Posterior vena cava (tissue), 2 donors: ENCODE measurements around the gene RITA1. TPM values are rescaled to one million over a fixed set of nuclear protein-coding genes. Genes with fewer than 3 reads are reported as not detected.
A peak's percentile ranks its signal among the peaks of the same experiment; 100 is the strongest.
"Not testable (repeated sequence)": the region's sequence is repeated elsewhere in the genome, so short reads cannot be mapped to it uniquely, and the experiment has no call there.

Experiments
- DNase-seq: peaks from one replicate; pipeline ENCODE4 v3.0.0-alpha.2; 2020; ENCODE audit warnings: low spot score
- intact Hi-C, 2 donors: fragments of 100-400 bp; cut with DNase I; formaldehyde crosslinking; loops; one replicate each; pipeline versions ENCODE4 v1.14.1 to v1.14.2; 2022 to 2023
- long read RNA-seq, 2 donors: library from polyadenylated mRNA; unstranded; transcript quantifications; one replicate each; pipeline ENCODE4 v2.0.0, GENCODE V29; 2020 to 2021
- total RNA-seq, 2 donors: library from RNA; stranded (reverse); fragmentation: NEBNext Ultra II Directional; extraction: Animal tissue kit (Norgen Biotek cat#: 25700); gene quantifications; one replicate each; pipeline ENCODE4 v1.2.1, GENCODE V29; 2021
- donor health status: DM: yes; HTN: yes; CAD: no.
- donor health status: DM: yes; HTN: yes; CAD: no.

RITA1 gene
- 1 to 10 TPM; 6.6 to 9.7 TPM for total RNA-seq
- long read RNA-seq, donor 1, transcript RITA1-201 (4 exons, 2,053 nt), result major isoform, 7 of 8 reads
- long read RNA-seq, donor 1, partial matches to known transcripts, result 1 of 8 reads
- long read RNA-seq, donor 1, other reads (novel, unspliced or antisense), result 0 of 8 reads
- long read RNA-seq, donor 2, transcript RITA1-203 (3 exons, 1,898 nt), result minor isoform, 18 of 53 reads
- long read RNA-seq, donor 2, transcript RITA1-201 (4 exons, 2,053 nt), result major isoform, 32 of 53 reads
- long read RNA-seq, donor 2, partial matches to known transcripts, result 2 of 53 reads
- long read RNA-seq, donor 2, other reads (novel, unspliced or antisense), result 1 of 53 reads

DNA sequence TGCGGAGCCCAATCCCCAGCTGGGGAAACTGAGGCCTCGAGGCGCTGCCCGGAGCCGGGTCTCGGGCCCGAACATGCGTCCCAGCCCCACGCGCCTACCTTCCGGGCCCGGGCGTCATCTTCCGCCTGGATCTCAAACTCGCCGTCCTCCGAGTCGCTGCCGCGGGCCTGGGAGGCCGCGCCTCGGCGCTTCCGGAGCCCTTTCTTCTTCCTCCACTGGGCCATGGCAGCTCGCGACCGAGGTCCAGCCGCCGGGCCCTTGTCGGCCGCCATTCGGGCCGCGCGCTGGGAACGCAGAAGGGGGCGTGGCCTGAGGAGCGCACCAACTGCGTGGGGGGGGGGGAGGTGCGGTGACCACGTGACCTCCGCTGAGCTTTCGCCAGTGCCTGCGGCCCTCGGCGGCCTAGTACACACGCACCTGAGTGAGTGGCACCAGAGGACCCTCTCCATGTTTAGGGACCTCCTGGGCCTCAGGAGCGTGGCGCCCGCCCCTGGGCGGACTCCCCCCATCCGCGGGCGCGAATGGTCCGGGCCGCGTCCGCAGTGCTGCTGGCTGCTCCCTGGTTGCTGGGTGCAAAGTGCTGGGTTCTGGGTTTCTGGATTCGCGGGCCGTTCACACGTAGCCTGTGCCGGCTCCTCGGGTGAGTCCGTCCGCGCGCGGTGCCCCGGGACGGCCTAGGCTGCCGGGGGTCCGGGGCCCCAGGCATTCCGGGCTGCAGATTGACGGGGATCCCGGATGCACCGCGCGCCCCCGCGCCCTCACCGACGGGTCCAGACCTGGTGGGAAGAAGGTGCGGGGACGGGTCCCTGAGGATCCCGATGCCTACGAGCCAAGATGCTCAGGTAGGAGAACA is at the start of gene RITA1, which contains the start of gene DDX54:
TSS of gene RITA1 (plus strand) at position 542 of the 853 bp plus-strand sequence. CDS start 1,026 bp downstream, outside the sequence.
TSS of gene DDX54 (minus strand) at position 299 of the 853 bp plus-strand sequence. CDS start at position 272, 27 bp downstream.
- intact Hi-C loops, result no loop called here
- peak; percentile 94 for DNase-seq

DNA sequence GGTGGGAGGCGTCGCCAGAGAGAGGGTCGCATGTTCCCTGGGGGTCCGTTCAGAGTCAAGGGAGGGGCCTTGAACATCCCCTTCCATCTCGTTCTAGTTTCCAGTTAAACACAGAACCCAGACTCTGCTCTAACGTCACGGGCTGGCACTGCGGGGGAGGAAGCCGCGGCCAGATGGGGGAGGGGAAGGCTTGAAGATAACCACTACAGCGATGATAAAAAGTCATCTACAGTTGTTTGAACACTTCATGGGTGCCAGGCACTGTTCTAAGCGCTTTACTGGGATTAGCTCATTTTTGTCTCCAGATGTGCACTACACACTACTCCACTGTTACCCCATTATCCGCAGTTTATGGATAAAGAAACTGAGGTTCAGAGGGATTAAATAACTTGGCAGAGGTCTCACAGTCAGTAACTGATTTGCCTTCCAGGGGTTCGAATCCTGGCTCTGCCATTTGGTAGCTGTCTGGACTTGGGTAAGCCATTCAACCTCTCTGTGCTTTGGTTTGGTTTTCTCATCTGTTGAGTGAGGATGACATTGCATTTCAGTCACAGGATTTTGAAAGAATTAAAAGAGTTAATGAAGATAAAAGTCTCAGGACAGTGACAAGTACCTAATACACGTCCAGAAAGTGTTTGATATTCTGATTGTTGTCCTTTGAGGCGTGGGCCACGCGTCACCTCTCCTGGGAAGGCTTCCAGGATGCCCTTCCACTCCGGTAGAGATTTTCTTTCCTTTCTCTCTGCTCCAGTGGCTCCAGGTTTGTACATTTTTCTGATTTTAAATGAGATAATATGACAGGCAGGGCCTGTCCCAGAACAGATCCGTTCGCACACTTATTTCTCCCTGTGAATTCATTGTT is 49.2 kb upstream of the RITA1 start:
- DNase-seq, result no peak
- intact Hi-C loops, result no loop called here

DNA sequence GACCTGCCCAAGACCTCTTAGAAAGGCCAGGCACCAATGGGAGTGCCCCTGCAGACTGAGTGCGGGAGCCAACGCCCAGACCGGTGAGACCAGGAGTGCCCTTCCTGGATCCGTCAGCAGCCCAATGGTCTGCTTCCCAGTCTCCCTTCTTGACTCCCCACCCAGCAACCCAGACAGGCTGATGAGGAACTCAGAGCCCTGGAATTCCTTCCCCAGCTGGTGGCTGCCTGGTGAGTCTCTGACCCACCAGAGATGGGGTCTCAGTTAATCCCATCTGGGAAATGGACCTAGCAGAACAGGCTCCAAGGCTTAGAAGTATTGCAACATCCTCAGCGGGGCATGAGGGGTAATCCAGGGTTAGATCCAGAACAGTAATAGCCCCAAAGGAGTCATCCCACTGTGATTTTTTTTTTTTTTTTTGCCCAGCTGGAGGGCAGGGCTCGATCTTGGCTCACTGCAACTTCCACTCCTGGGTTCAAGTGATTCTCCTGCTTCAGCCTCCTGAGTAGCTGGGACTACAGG is 48.5 kb upstream of the RITA1 start:
- intact Hi-C loops, result no loop called here
- DNase-seq, result no peak

DNA sequence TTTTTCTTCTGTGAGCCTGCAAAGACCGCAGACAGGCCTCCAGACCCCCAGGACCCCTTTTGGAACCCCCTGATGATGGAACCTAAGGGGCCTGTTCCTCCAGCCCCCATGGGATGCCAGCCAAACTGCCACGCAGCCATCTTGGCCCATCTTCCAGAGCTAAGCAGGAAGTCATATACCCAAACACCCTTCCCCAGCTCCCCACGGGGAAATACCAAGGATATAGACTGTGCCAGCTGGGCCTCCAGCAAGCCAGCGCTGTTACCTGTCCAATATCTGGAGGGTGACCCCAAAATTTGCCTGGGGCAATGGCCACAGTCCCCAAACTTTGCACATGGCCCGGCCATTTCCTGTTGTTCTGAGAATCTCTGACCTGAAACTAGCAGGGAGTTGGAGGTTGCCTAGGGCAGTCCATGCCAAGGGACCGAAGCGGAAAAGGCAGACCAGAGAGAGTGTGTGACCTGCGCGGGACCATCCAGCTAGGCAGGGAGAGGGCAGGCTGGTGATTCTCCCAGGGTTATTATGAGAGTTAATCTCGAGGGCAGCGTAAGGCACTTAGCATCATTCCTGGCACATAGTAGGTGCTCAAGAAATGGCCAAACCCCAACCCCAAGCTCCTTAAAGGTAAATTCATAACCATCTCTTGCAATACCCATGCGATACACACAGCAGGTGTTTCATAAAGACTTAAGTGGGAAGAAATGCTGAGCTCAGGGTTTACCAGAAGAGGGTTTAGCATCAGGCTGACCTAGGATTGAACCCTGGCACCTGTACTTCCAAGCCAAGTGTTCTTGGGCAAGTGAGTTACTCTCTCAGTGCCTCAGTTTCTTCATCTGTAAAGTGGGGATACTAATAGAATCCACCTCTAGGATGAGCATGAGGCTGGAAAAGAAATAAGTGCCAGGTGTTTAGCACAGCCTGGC is 47.4 kb upstream of the RITA1 start:
- no peak for DNase-seq
- intact Hi-C loops, result no loop called here

- DNase-seq, result no peak
- intact Hi-C loops, result no loop called here
These were observed 46.7 kb upstream of the RITA1 start for GRCh38 chr12:113138826-113139225.

GRCh38 chr12:113140706-113141105 is 44.8 kb upstream of the RITA1 start:
- DNase-seq, result no peak
- intact Hi-C loops, result no loop called here

- intact Hi-C loops, DNase-seq: not testable (repeated sequence)
These were observed 43.8 kb upstream of the RITA1 start for GRCh38 chr12:113141716-113142115.

- intact Hi-C loops, result no loop called here
- DNase-seq, result no peak
These were observed 43.2 kb upstream of the RITA1 start for GRCh38 chr12:113142173-113142885.

DNA sequence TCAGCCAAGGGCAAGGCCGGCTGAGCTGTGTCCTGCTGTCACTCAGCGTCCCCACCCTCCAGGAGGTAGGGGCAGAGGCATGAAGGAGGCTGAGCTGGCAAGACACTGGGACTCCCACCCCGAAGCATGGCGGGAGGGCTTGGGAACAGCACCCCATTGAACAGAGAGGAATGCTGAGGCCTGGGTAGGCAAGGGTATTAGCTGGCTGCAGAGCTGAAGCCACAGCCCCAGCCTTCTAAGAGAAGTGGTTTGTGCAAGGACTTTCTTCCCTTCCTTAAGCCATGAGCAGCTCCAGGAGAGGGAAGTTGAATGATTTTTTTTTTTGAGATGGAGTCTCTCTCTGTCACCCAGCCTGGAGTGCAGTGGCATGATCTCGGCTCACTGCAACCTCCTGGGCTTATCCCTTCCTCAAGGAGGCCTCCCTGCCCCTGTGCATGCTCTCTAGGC is 42.6 kb upstream of the RITA1 start:
- no peak for DNase-seq
- intact Hi-C loops, result no loop called here

- intact Hi-C loops, result no loop called here
- no peak for DNase-seq
These were observed 41.6 kb upstream of the RITA1 start for GRCh38 chr12:113143959-113144358.

DNA sequence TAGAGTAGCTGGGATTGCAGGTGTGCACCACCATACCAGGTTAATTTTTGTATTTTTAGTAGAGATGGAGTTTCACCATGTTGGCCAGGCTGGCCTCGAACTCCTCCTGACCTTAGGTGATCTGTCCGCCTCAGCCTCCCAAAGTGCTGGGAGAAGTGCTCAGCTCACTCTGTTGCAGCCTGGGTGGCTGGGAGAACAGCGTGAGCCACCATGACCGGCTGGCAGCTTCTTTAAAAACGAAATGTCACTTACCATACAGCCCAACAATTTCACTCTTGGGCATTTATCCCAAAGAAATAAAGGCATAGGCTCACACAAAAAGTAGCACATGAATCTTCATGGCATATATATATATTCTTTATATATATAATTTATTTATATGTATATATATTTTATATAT is 40.7 kb upstream of the RITA1 start:
- intact Hi-C loops, result no loop called here
- no peak for DNase-seq

GRCh38 chr12:113145720-113146551 is 39.6 kb upstream of the RITA1 start:
- intact Hi-C loops, result no loop called here
- no peak for DNase-seq

DNA sequence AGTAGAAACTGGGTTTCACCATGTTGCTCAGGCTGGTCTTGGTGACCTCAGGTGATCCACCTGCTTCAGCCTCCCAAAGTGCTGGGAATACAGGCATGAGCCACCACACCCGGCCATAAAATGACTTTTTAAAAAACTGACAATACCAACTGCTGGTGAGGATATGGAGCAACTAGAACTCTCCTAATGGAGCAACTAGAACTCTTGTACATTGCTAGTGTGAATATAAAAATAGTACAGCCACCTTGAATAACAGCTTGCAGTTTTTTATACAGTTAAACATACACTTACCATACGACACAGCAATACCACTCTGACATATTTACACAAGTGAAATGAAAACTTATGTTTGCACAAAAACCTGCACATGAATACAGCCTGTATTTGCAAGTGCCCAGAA is 38.5 kb upstream of the RITA1 start:
- no peak for DNase-seq
- intact Hi-C loops, result no loop called here

GRCh38 chr12:113149361-113150150 is 36.0 kb upstream of the RITA1 start, which contains the start of gene CFAP73:
Gene CFAP73 (plus strand): TSS chr12:113149724. CDS start chr12:113149858, 134 bp downstream.
- no peak for DNase-seq
- intact Hi-C loops, result loop anchor here (5.0 to 10.0 kb wide), 2 partner anchors 105 to 107 kb away; no protein-coding TSS in a partner anchor

DNA sequence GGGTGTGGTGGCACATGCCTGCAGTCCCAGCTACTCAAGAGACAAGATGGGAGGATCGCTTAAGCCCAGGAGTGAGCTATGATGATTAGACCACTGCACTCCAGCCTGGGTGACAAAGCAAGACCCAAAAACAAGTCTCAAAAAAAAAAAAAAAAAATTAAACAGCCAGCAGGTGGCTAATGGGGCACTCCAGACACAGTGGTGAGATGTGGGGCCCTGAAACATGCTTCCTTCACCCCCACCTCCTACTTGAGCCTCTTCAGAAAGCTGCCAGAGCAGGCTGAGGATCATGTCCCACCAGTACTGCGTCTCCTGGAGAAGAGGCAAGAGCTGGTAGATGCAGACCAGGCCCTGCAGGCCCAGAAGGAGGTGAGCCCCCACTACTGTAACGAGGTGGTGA is 33.9 kb upstream of the RITA1 start:
- intact Hi-C loops, result loop anchor here (5.0 to 10.0 kb wide), 2 partner anchors 107 to 109 kb away; no protein-coding TSS in a partner anchor
- DNase-seq, result no peak
